Activated T-cell treated with anti-CD3 and anti-CD28 coated beads, Interleukin-2, amount 50 U/mL, for 4 hours (primary cell): ENCODE measurements around the gene DPYSL4. TPM values are rescaled to one million over a fixed set of nuclear protein-coding genes. Genes with fewer than 3 reads are reported as not detected.

Source experiments
- ATAC-seq, 2 donors: fragments of 200-7000 bp; cut with Tn5 transposase; one replicate each; pipeline ENCODE4 v1.10.0; 2021
- DNase-seq: peaks from one replicate; pipeline ENCODE4 v3.0.0-alpha.2; 2020
- H3K27me3 Mint-ChIP-seq: one replicate; pipeline ENCODE4 v1.8.0; 2021; ENCODE audit warnings: low read depth, mixed read lengths
- H3K36me3 Mint-ChIP-seq: one replicate; pipeline ENCODE4 v1.8.0; 2022; ENCODE audit warnings: mixed read lengths; ENCODE audit not compliant: insufficient read depth
- H3K4me1 Mint-ChIP-seq: one replicate; pipeline ENCODE4 v1.8.0; 2021; ENCODE audit warnings: low read depth, mixed read lengths
- H3K4me3 Mint-ChIP-seq: one replicate; pipeline ENCODE4 v1.8.0; 2021; ENCODE audit warnings: mild to moderate bottlenecking, moderate library complexity, mixed read lengths
- H3K9me3 Mint-ChIP-seq: one replicate; pipeline ENCODE4 v1.8.0; 2021; ENCODE audit warnings: mixed read lengths
- total RNA-seq, 3 donors: library from RNA; stranded (reverse); gene quantifications; one replicate each; pipeline ENCODE4 v1.2.1, GENCODE V29; 2021

The DPYSL4 gene
- total RNA-seq, 3 donors from 2014 or later = 1.6 to 6.3 (median 3.4) TPM

- Mint-ChIP-seq H3K4me1 (peaks cover 33% of the 10 kb centered on the region), H3K4me3 (peak overlapping the region; percentile 31), H3K27me3 (no peaks in the 10 kb centered on the region), H3K36me3 (no peaks in the 10 kb centered on the region), H3K9me3 (no peaks in the 10 kb centered on the region)
- ATAC-seq = peak in 1 of 2 donors; percentile 51
- DNase-seq = no peak
Measured at GRCh38 chr10:132232023-132232951, 45.5 kb downstream of the DPYSL4 start.

GRCh38 chr10:132232981-132233380 lies 46.2 kb downstream of the DPYSL4 start:
- Mint-ChIP-seq H3K4me3 (no peak overlapping the region), H3K27me3 (no peaks in the 10 kb centered on the region), H3K4me1 (peaks cover 33% of the 10 kb centered on the region), H3K9me3 (no peaks in the 10 kb centered on the region), H3K36me3 (no peaks in the 10 kb centered on the region)
- no peak for DNase-seq
- ATAC-seq = no peak

DNA sequence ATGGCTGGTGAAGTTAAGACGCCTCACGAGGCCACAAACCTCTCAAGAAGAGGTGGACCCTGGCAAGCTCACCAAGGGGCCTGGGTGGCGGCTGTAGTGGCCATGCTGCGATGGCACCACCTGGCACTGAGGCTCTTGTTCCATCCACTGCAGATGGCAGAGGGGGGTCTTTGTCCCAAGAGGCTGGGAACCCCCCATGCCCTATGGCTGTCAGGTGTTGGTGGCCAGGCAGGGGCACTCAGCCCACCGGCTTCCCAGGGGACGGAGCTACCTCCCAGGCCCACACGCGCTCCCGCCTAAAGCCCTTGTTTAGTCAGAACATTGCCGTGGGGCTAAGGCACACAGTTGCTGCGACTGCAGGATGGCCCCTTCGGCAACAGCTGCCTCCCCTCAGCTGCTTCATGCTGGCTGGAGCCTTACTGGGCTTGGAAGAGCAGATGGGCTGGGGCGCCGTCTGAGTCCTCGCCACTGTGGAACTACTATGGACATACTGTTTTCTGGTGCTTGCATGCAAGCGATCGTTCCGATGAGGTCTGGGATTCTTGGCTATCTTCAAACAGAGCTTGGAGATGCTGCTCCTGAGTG lies 46.8 kb downstream of the DPYSL4 start:
- Mint-ChIP-seq H3K36me3 (no peaks in the 10 kb centered on the region), H3K9me3 (no peaks in the 10 kb centered on the region), H3K4me1 (peaks cover 33% of the 10 kb centered on the region), H3K4me3 (no peak overlapping the region), H3K27me3 (no peaks in the 10 kb centered on the region)
- no peak for ATAC-seq
- no peak for DNase-seq

GRCh38 chr10:132234860-132235259 lies 48.1 kb downstream of the DPYSL4 start:
- Mint-ChIP-seq H3K4me1 (peaks cover 26% of the 10 kb centered on the region), H3K4me3 (no peak overlapping the region), H3K9me3 (no peaks in the 10 kb centered on the region), H3K36me3 (no peaks in the 10 kb centered on the region), H3K27me3 (no peaks in the 10 kb centered on the region)
- ATAC-seq = no peak
- DNase-seq = no peak

- H3K4me3 Mint-ChIP-seq = no peak overlapping the region
- H3K9me3 Mint-ChIP-seq = no peaks in the 10 kb centered on the region
- peaks cover 18% of the 10 kb centered on the region for H3K4me1 Mint-ChIP-seq
- ATAC-seq (no peak), DNase-seq (no peak)
- no peaks in the 10 kb centered on the region for H3K36me3 Mint-ChIP-seq
- H3K27me3 Mint-ChIP-seq = no peaks in the 10 kb centered on the region
Measured at GRCh38 chr10:132236161-132236560, 49.4 kb downstream of the DPYSL4 start.

DNA sequence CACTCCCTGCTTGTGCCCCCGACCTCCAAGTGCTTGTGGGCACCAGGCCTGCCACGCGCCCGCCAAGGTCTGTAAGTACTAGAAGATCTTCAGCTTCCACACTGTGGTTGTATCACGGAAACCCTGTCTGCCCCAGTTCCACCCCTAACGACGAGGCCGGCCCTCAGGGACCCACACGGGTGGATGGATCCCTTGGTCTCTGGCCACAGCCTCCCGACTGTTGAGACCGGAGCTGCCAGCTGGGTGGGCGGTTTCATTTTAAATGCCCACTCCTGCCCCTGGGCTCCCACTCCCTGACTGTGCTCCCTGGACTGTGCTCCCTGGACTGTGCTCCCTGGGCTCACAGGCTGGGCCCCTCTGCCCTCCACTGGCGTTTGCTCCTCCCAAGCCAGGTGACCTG lies 50.1 kb downstream of the DPYSL4 start:
- Mint-ChIP-seq H3K27me3 (no peaks in the 10 kb centered on the region), H3K9me3 (no peaks in the 10 kb centered on the region)
- DNase-seq = no peak

GRCh38 chr10:132237396-132237795 lies 50.6 kb downstream of the DPYSL4 start:
- no peak for ATAC-seq
- Mint-ChIP-seq H3K9me3 (no peaks in the 10 kb centered on the region), H3K27me3 (no peaks in the 10 kb centered on the region), H3K4me3 (no peak overlapping the region), H3K36me3 (peaks cover 2% of the 10 kb centered on the region), H3K4me1 (peaks cover 6% of the 10 kb centered on the region)
- no peak for DNase-seq

More for the DNA sequence above, 50.1 kb downstream of the DPYSL4 start:
- no peak for ATAC-seq
- no peak overlapping the region for H3K4me3 Mint-ChIP-seq
- H3K4me1 Mint-ChIP-seq = peaks cover 11% of the 10 kb centered on the region
- peaks cover 2% of the 10 kb centered on the region for H3K36me3 Mint-ChIP-seq

- no peak for ATAC-seq
- no peaks in the 10 kb centered on the region for H3K9me3 Mint-ChIP-seq
- no peak for DNase-seq
- peaks cover 1% of the 10 kb centered on the region for H3K4me1 Mint-ChIP-seq
- H3K27me3 Mint-ChIP-seq = no peaks in the 10 kb centered on the region
- H3K4me3 Mint-ChIP-seq = no peak overlapping the region
- peaks cover 2% of the 10 kb centered on the region for H3K36me3 Mint-ChIP-seq
Measured at GRCh38 chr10:132237871-132238270, 51.1 kb downstream of the DPYSL4 start.

DNA sequence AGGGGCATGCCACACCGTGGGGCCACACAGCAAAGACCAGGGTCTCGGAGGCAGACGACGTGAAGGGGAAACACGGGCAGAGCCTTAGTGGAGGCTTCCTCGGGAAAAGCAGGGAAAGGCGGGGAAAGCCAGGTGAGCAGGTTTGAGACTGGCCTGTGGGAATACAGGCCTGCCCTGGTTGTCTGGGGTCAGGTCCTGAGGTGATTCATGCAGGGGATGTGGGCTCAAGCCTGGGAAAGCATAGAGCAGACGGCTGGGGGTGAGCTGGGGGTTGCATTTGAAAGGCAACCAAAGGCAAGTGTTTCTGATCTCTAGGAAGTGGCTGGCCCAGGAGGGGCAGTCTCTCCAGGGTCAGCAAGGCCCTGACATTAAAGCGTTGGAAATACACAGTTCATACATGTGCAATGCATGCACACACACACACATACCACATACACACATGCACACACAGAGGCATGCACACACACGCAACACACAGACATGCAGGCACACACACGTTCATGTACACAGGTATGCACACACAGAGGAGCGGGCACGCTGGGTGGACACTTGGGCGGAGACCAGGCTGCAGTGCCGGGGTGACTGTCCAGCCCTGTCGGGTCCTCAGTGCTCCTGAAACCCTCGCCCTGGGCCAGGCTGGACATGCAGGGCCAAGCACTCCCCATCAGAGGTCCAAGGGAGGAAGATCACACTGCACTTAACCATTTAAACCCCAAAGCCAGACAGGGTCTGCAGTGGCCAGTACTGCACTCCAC lies 51.8 kb downstream of the DPYSL4 start:
- Mint-ChIP-seq H3K4me1 (no peaks in the 10 kb centered on the region), H3K36me3 (peaks cover 2% of the 10 kb centered on the region), H3K9me3 (no peaks in the 10 kb centered on the region), H3K4me3 (no peak overlapping the region), H3K27me3 (no peaks in the 10 kb centered on the region)
- DNase-seq (no peak), ATAC-seq (no peak)

- no peaks in the 10 kb centered on the region for H3K27me3 Mint-ChIP-seq
- DNase-seq (no peak), ATAC-seq (no peak)
- H3K9me3 Mint-ChIP-seq = no peaks in the 10 kb centered on the region
- no peaks in the 10 kb centered on the region for H3K4me1 Mint-ChIP-seq
- H3K36me3 Mint-ChIP-seq = peaks cover 2% of the 10 kb centered on the region
- H3K4me3 Mint-ChIP-seq = no peak overlapping the region
Measured at GRCh38 chr10:132239126-132240031, 52.6 kb downstream of the DPYSL4 start.

GRCh38 chr10:132240156-132240555 lies 53.4 kb downstream of the DPYSL4 start:
- Mint-ChIP-seq H3K9me3 (no peaks in the 10 kb centered on the region), H3K36me3 (peaks cover 2% of the 10 kb centered on the region), H3K4me1 (no peaks in the 10 kb centered on the region), H3K27me3 (no peaks in the 10 kb centered on the region), H3K4me3 (no peak overlapping the region)
- DNase-seq (no peak), ATAC-seq (no peak)

GRCh38 chr10:132240581-132240980 lies 53.8 kb downstream of the DPYSL4 start:
- Mint-ChIP-seq H3K9me3 (no peaks in the 10 kb centered on the region), H3K27me3 (no peaks in the 10 kb centered on the region), H3K4me3 (no peak overlapping the region), H3K36me3 (peaks cover 2% of the 10 kb centered on the region), H3K4me1 (no peaks in the 10 kb centered on the region)
- no peak for DNase-seq
- no peak for ATAC-seq

GRCh38 chr10:132241086-132241485 lies 54.3 kb downstream of the DPYSL4 start:
- Mint-ChIP-seq H3K4me3 (no peak overlapping the region), H3K9me3 (no peaks in the 10 kb centered on the region), H3K4me1 (no peaks in the 10 kb centered on the region), H3K27me3 (no peaks in the 10 kb centered on the region), H3K36me3 (peaks cover 2% of the 10 kb centered on the region)
- ATAC-seq (no peak), DNase-seq (no peak)

DNA sequence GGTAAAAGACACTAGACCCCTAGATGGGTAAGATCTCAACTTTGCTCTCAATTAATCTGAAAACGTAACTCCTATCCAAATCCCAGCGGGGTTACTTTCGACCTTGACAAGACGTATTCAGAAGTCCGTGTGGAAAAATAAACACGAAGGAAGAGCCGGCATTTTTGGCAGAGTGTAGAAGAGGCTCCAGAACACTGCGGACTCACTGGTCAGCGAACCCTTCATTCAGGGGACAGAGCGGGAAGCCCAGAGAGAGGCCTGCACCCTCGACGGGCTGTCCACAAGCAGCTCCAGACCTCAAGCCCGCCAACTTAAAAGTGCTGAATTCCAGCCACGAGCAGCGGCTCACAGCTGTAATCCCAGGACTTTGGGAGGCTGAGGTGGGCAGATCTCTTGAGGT lies 54.7 kb downstream of the DPYSL4 start:
- ATAC-seq (no peak), DNase-seq (no peak)
- Mint-ChIP-seq H3K36me3 (peaks cover 2% of the 10 kb centered on the region), H3K9me3 (no peaks in the 10 kb centered on the region), H3K4me1 (no peaks in the 10 kb centered on the region), H3K4me3 (no peak overlapping the region), H3K27me3 (no peaks in the 10 kb centered on the region)
